RWPE1 (cell line): Measurements from ENCODE around the gene WNK1.

Experiments
- CTCF ChIA-PET: fragments of 350-600 bp; sonication (Branson Sonifier 250); formaldehyde crosslinking; extraction: SDS; loops from one replicate; lab custom pipeline; 2021; lab: Yijun Ruan, JAX
- POLR2A ChIA-PET: fragments of 400-600 bp; formaldehyde crosslinking; extraction: SDS; loops from one replicate; lab custom pipeline; 2020; ENCODE audit warnings: antibody characterized with exemption; ENCODE audit not compliant: low non-redundant PET; lab: Yijun Ruan, JAX
- DNase-seq: peaks from one replicate; pipeline ENCODE4 v3.0.0; 2012; ENCODE audit warnings: low spot score
- H3K27ac ChIP-seq: fragments of 450-650 bp; 2 replicates; pipeline ENCODE4 v1.5.1; 2017
- TF ChIP-seq, protein P1 (sequence below): fragments of 450-650 bp; conservative IDR thresholded peaks from 2 replicates; pipeline ENCODE4 v1.5.1; 2017; ENCODE audit warnings: low read depth, mild to moderate bottlenecking

The WNK1 gene

DNA sequence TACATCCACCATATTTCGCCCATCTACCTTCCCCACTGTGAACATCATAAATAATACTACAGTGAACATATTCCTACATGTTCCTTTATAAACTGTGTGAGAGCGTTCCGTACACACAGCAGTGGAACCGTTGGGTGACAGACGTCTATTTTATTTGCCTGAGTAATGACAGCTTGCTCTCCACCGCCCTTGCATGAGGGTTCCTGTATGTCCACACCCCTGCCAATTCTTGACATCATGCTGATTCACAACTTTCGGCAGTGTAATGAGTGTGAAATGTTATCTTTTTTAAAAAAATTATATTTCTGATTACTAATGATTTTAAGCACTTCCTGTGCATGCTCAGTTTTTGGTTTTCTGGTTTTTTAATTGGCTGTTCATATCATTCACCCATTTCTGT lies 201.4 kb downstream of the WNK1 start:
- POLR2A ChIA-PET = no interaction called here
- DNase-seq = peak; percentile 29

DNA sequence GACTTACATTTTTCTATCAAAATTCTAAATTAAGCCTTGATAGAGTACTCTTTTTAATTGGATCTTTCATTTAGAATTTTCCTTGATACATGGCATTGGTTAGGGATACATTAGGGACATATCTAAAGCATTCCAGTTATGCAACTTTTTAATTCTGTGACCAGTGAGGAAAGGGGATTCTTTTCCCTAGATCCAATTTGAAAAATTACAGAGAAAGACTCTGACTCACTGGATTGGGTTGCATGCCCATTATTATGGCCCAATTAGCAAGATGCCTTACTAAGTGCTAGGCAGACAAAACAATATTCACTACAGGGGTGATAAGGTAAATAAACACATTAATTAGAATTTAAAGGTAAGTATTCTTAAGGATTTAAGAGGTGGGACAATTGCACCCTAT lies 202.4 kb downstream of the WNK1 start:
- ChIA-PET POLR2A (no interaction called here), CTCF (interaction anchor here (0.6 kb wide), 1 partner anchor 386 kb away, joined by 4 read pairs; no protein-coding TSS in a partner anchor)
- no peak for DNase-seq
- no peak overlapping the region for H3K27ac ChIP-seq
- TF ChIP-seq, protein P1, sequence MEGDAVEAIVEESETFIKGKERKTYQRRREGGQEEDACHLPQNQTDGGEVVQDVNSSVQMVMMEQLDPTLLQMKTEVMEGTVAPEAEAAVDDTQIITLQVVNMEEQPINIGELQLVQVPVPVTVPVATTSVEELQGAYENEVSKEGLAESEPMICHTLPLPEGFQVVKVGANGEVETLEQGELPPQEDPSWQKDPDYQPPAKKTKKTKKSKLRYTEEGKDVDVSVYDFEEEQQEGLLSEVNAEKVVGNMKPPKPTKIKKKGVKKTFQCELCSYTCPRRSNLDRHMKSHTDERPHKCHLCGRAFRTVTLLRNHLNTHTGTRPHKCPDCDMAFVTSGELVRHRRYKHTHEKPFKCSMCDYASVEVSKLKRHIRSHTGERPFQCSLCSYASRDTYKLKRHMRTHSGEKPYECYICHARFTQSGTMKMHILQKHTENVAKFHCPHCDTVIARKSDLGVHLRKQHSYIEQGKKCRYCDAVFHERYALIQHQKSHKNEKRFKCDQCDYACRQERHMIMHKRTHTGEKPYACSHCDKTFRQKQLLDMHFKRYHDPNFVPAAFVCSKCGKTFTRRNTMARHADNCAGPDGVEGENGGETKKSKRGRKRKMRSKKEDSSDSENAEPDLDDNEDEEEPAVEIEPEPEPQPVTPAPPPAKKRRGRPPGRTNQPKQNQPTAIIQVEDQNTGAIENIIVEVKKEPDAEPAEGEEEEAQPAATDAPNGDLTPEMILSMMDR = no peak

More for the DNA sequence above, 201.4 kb downstream of the WNK1 start:
- TF ChIP-seq, protein P1 = no peak
- H3K27ac ChIP-seq = no peak overlapping the region
- CTCF ChIA-PET = interaction anchor here (0.6 kb wide), 1 partner anchor 386 kb away, joined by 4 read pairs; no protein-coding TSS in a partner anchor

DNA sequence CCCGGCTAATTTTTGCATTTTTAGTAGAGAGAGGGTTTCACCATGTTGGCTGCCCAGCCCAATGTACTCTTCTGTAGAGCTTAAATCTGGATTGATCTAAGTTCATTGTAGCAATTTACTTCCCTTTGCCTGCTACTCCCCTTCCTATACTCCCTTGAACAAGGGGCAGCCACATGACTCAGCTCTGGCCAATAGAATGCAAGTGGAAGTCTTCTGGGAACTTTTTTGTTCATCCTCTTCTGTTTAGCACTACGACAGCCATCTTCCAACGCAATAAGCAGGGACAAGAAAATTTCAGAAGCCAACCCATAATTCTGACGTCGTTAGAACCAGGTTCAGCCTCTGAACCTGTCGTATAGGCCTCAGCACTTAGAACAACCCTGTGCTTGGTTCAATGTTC lies 203.6 kb downstream of the WNK1 start:
- TF ChIP-seq, protein P1 = no peak
- CTCF ChIA-PET = interaction anchor here (0.6 kb wide), 1 partner anchor 513 kb away, joined by 3 read pairs; no protein-coding TSS in a partner anchor
- no peak for DNase-seq
- POLR2A ChIA-PET = no interaction called here
- H3K27ac ChIP-seq = no peak overlapping the region

DNA sequence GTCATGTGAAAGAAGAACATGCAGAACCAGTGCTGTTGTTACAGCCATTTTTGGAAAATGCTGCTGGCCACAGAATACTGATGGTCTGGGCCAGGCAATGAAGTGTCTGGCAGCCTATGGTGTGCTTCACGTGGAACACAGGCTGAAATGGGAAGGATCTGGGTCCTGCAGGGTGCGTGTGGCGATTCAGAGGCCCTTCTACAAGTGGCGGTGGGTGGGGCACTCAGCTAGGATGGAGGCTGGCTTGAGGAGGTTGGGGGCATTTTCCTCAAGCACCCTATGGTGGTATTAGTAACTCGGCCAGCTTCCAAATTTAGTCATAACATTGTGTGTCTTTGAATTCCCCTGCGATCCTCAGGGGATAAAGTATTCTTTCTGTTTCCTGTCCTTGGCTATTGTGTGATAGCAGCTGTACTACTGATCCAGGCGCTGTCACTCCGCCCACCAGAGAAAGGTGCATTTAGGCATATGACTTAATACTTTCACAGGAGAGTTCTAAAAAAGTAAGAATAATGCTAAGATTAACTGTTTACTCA lies 206.3 kb downstream of the WNK1 start:
- DNase-seq = no peak
- TF ChIP-seq, protein P1 = no peak
- CTCF ChIA-PET = no interaction called here
- H3K27ac ChIP-seq = no peak overlapping the region
- POLR2A ChIA-PET = no interaction called here
